SU-DHL-6 (cell line): ENCODE measurements around the gene TBCK.

Experiments used
- CTCF ChIP-seq: fragments of 200-600 bp; sonication (generic); IDR thresholded peaks from one replicate; pipeline ENCODE4 v1.5.1; 2017; ENCODE audit warnings: antibody characterized with exemption, mild to moderate bottlenecking, low read length, moderate library complexity; ENCODE audit not compliant: insufficient read depth, poor library complexity, severe bottlenecking
- EZH2phosphoT487 ChIP-seq: fragments of 200-600 bp; sonication (generic), shearing (Covaris generic); conservative IDR thresholded peaks from 2 replicates; pipeline ENCODE4 v1.6.1; 2018; ENCODE audit warnings: mild to moderate bottlenecking, antibody characterized with exemption, low read length, moderate library complexity, mixed read lengths

DNA sequence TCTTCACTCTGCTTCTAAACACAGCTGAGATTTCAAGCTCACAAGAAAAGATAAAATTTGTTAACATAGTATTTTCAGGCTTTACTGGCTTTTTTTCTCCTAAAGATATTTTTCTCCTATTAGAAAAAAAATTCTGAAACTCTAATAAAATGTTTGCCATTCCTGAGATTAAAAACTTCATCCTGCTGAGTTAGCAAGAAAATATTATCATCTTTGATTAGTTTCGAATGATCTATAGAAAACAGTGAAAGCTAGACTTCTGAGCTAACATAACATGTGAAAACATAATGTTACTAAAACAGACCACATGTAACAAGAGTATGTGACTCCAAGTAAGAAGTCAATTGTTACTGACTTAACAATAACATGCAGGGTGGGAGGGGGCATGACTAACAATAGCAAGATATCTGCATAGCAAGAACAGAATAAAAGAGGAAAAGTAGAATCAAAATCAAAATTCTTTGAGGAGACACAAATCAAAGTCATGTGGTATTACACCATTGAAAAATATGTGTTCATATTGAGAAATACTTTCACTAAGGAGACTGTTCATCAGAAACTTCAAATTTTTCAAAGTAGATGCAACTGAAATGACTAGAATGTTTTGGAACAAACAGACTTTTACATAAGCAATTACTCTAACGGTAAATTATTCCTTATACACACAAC, 14.5 kb downstream of the TBCK start:
- TF ChIP-seq CTCF: no peak
- TF ChIP-seq EZH2phosphoT487: no peak
